Measurements from ENCODE around the gene PTPRM.

DNA sequence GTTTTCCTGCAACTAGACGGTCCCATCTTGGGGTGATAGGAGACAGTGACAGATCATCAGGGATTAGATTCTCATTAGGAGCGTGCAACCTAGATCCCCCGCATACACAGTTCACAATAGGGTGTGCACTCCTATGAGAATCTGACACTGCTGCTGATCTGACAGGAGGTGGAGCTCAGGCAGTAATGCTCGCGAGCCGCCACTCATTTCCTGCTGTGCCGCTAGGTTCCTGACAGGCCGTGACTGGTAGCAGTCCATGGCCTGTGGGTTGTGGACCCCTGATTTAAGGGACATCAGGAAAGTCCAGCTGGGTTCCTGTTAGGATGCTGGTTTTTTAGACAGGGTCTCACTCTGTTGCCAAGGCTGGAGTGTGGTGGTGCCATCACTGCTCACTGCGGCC lies 48.7 kb downstream of the PTPRM start:
- no peak for TF ChIP-seq TAF1 (IDR thresholded peaks at IDR 0.05; ENCODE audit: borderline replicate concordance, low read depth, low read length)
- TF ChIP-seq POLR2A (IDR thresholded peaks at IDR 0.05; ENCODE audit: low read depth, low read length): no peak
- no peak for TF ChIP-seq POLR2AphosphoS5 (IDR thresholded peaks at IDR 0.05; ENCODE audit: low read depth, low read length)

All from GM12892 (cell line).